BJ (cell line): ENCODE measurements around the gene ARHGEF38. TPM values are rescaled to one million over a fixed set of nuclear protein-coding genes. Genes with fewer than 3 reads are reported as not detected.

Experiments
- CTCF ChIA-PET: fragments of 350-600 bp; formaldehyde crosslinking; extraction: SDS; loops from one replicate; lab custom pipeline; 2021; ENCODE audit warnings: antibody characterized with exemption, inconsistent platforms; lab: Yijun Ruan, JAX
- POLR2A ChIA-PET: fragments of 300-600 bp; sonication (Branson Sonifier 250); formaldehyde crosslinking; extraction: SDS; loops from one replicate; lab custom pipeline; 2021; ENCODE audit warnings: antibody characterized with exemption; lab: Charles Lee
- DNase-seq: peaks from one replicate; pipeline ENCODE4 v3.0.0-alpha.2; 2011; ENCODE audit warnings: low read depth
- H3K27me3 ChIP-seq: 2 replicates; pipeline ENCODE4 v1.6.0; 2011; ENCODE audit warnings: low read length; ENCODE audit not compliant: control insufficient read depth, insufficient read depth
- H3K36me3 ChIP-seq: 2 replicates; pipeline ENCODE4 v1.5.1; 2011; ENCODE audit warnings: low read length; ENCODE audit not compliant: control insufficient read depth, insufficient read depth
- H3K4me3 ChIP-seq: 2 replicates; pipeline ENCODE4 v1.5.1; 2011; ENCODE audit warnings: low read depth, mild to moderate bottlenecking, control low read depth, low read length
- polyA plus RNA-seq: library from polyadenylated mRNA; depleted of rRNA; stranded (reverse); fragments of >200 nt; gene quantifications from 2 replicates; pipeline ENCODE4 v1.2.3, GENCODE V29; 2011
- TF ChIP-seq, protein P1 (sequence below): IDR thresholded peaks from 2 replicates; pipeline ENCODE4 v1.5.1; 2011; ENCODE audit warnings: low read depth, mild to moderate bottlenecking, control low read depth, inconsistent platforms, low read length, moderate library complexity; ENCODE audit not compliant: insufficient read depth

Gene ARHGEF38
- polyA plus RNA-seq, 1 experiment: not detected

DNA sequence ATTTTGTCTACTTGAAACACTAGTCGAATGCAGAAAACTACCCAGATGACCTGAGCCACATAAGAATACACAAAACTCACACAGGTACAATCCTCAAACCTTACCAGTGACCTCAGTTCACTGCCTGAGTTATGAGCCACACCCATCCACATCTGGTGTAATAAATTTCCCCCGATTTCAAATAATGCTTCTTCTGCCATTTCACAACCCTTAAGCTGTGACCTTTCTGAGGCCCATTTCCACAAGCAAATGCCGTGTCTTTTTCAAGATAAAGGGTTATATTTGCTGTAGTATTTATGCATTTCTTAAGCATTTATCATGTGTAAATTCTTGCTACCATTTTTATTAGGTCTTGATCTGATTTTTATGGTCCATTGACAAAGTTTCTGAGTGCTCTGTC, 1.8 kb upstream of the ARHGEF38 start:
- Histone ChIP-seq H3K36me3 (no peaks in the 10 kb centered on the region), H3K4me3 (no peak overlapping the region), H3K27me3 (no peaks in the 10 kb centered on the region; the same call in 1 of the 2 replicates)
- TF ChIP-seq, protein P1, sequence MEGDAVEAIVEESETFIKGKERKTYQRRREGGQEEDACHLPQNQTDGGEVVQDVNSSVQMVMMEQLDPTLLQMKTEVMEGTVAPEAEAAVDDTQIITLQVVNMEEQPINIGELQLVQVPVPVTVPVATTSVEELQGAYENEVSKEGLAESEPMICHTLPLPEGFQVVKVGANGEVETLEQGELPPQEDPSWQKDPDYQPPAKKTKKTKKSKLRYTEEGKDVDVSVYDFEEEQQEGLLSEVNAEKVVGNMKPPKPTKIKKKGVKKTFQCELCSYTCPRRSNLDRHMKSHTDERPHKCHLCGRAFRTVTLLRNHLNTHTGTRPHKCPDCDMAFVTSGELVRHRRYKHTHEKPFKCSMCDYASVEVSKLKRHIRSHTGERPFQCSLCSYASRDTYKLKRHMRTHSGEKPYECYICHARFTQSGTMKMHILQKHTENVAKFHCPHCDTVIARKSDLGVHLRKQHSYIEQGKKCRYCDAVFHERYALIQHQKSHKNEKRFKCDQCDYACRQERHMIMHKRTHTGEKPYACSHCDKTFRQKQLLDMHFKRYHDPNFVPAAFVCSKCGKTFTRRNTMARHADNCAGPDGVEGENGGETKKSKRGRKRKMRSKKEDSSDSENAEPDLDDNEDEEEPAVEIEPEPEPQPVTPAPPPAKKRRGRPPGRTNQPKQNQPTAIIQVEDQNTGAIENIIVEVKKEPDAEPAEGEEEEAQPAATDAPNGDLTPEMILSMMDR: no peak
- POLR2A ChIA-PET: no interaction called here
- DNase-seq: no peak
- CTCF ChIA-PET: no interaction called here

DNA sequence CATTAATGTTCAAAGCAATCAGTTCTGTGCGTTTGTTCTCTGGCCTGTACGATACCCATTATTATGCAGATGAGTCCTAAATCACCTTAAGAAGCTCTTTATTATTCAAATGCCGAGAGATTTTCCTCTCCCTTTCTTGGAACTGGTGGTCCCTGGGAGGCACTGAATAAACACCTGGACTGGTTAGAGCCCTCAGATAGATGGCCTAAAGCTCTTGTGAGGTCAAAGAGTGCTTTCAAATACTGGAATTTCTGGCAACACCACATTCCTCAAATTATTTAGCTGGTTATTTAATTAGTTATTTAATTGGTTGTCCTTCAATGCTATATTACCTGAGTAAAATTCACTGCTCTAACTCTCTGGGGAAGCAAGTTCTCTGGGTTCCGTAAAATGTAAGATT, 3.0 kb downstream of the ARHGEF38 start:
- no peaks in the 10 kb centered on the region for H3K36me3 ChIP-seq
- TF ChIP-seq, protein P1: no peak
- no peaks in the 10 kb centered on the region; the same call in 1 of the 2 replicates for H3K27me3 ChIP-seq
- DNase-seq: no peak
- POLR2A ChIA-PET: no interaction called here
- no peak overlapping the region for H3K4me3 ChIP-seq
- CTCF ChIA-PET: no interaction called here

DNA sequence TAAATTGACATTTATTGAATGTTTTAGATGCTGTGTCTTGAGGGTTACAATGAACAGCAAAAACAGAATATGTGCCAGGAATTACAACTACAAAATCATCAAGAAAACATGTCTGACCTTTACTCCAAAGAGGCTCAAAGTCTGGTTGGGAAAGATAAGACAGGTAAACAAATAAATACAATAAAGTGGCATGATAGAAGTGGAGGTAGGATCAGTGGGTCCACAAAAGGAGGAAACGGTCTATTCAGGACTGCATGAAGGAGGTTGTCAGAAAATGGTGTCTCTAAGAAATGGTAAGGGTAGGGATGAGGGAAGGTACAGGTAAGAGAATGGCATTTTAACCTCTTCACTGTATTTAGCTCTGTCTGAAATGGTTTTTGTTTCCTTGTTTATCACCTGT, 3.8 kb downstream of the ARHGEF38 start:
- POLR2A ChIA-PET: no interaction called here
- CTCF ChIA-PET: no interaction called here

DNA sequence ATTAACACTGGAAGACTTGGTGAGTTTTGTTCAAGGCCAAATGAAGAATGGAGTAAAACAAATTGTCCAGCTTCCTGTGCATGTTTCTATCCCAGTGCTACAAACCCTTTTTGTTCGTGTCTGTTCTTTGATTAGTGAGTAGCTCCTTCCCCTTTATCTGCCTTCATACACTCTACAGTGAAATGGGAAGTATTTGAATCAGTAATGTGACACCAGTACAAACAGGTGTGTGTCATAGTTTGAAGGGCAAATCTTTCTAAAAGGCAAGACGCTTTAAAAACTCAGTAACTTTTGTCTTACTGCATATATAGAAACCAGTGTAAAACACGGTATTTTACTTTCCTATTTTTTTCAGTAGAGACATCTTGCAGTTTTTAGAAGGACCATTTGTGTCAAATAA, 5.9 kb downstream of the ARHGEF38 start:
- Histone ChIP-seq H3K36me3 (no peaks in the 10 kb centered on the region), H3K4me3 (no peak overlapping the region), H3K27me3 (no peaks in the 10 kb centered on the region)
- TF ChIP-seq, protein P1: no peak
- DNase-seq: no peak
- ChIA-PET POLR2A (no interaction called here), CTCF (interaction anchor here (0.6 kb wide), 1 partner anchor 518 kb away, joined by 3 read pairs; no protein-coding TSS in a partner anchor)

More for the DNA sequence above, 3.8 kb downstream of the ARHGEF38 start:
- TF ChIP-seq, protein P1: no peak
- H3K27me3 ChIP-seq: no peaks in the 10 kb centered on the region; the same call in 1 of the 2 replicates
- no peak overlapping the region for H3K4me3 ChIP-seq
- H3K36me3 ChIP-seq: no peaks in the 10 kb centered on the region
- no peak for DNase-seq

DNA sequence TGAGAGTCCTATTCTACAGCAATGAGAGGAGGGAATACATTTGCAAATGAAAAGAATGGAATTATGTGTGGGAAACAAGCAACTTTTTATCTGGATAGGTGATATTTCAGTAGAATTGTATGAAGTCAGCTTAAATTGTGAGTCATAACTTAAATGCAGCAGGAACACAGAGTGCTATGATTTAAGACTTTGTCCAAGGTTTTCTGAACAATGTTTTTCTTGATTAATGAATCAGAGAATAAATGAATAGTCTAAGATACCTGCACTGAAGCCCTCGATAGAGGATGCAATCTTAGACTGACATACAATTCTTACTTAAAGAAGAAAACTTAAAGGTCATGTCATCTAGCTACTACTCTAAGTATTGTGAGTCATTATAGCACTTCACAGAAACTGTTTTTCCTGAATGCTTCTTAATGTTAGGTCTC, 8.0 kb downstream of the ARHGEF38 start:
- Histone ChIP-seq H3K27me3 (no peaks in the 10 kb centered on the region), H3K36me3 (no peaks in the 10 kb centered on the region), H3K4me3 (no peak overlapping the region)
- TF ChIP-seq, protein P1: no peak
- DNase-seq: no peak
- ChIA-PET CTCF (no interaction called here), POLR2A (no interaction called here)
